HEK293T (cell line): ENCODE results near the gene FAM163B.

Experiments
- CTCF ChIA-PET: fragments of 350-600 bp; formaldehyde crosslinking; extraction: SDS; loops from one replicate; lab custom pipeline; 2021; ENCODE audit warnings: antibody characterized with exemption, inconsistent platforms; lab: Yijun Ruan, JAX
- POLR2A ChIA-PET: fragments of 350-600 bp; formaldehyde crosslinking; extraction: SDS; loops from one replicate; lab custom pipeline; 2020; ENCODE audit warnings: antibody characterized with exemption, inconsistent platforms; lab: Yijun Ruan, JAX
- DNase-seq: peaks from one replicate; pipeline ENCODE4 v3.0.0; 2012; ENCODE audit warnings: mixed read lengths; ENCODE audit errors: extremely low spot score
- ARNT ChIP-seq: fragments of 450-650 bp; IDR thresholded peaks from 2 replicates; pipeline ENCODE4 v1.6.1; 2017; ENCODE audit warnings: mild to moderate bottlenecking
- BHLHE40 ChIP-seq: fragments of 450-650 bp; IDR thresholded peaks from 2 replicates; pipeline ENCODE4 v1.6.1; 2016; ENCODE audit warnings: mild to moderate bottlenecking, moderate library complexity, borderline replicate concordance
- CTBP1 ChIP-seq: fragments of 450-650 bp; IDR thresholded peaks from 2 replicates; pipeline ENCODE4 v1.6.1; 2016; ENCODE audit warnings: borderline replicate concordance
- ELF4 ChIP-seq: fragments of 450-650 bp; IDR thresholded peaks from 2 replicates; pipeline ENCODE4 v1.6.1; 2017; ENCODE audit warnings: antibody characterized with exemption
- FOXA1 ChIP-seq: fragments of 450-650 bp; IDR thresholded peaks from 2 replicates; pipeline ENCODE4 v1.6.1; 2016; ENCODE audit warnings: mild to moderate bottlenecking
- FOXK2 ChIP-seq: fragments of 450-650 bp; IDR thresholded peaks from 2 replicates; pipeline ENCODE4 v1.6.1; 2016; ENCODE audit warnings: mild to moderate bottlenecking
- FOXM1 ChIP-seq: fragments of 450-650 bp; IDR thresholded peaks from 2 replicates; pipeline ENCODE4 v1.6.1; 2017; ENCODE audit warnings: mild to moderate bottlenecking, borderline replicate concordance
- HDGF ChIP-seq: fragments of 450-650 bp; IDR thresholded peaks from 2 replicates; pipeline ENCODE4 v1.6.1; 2017; ENCODE audit warnings: antibody characterized with exemption, borderline replicate concordance
- L3MBTL2 ChIP-seq: fragments of 450-650 bp; conservative IDR thresholded peaks from 2 replicates; pipeline ENCODE4 v1.6.1; 2016; ENCODE audit warnings: mild to moderate bottlenecking
- LEF1 ChIP-seq: fragments of 450-650 bp; IDR thresholded peaks from 2 replicates; pipeline ENCODE4 v1.6.1; 2017; ENCODE audit warnings: mild to moderate bottlenecking, borderline replicate concordance
- NFRKB ChIP-seq: fragments of 450-650 bp; IDR thresholded peaks from 2 replicates; pipeline ENCODE4 v1.6.1; 2016; ENCODE audit warnings: mild to moderate bottlenecking, moderate library complexity
- SP1 ChIP-seq: fragments of 450-650 bp; IDR thresholded peaks from 2 replicates; pipeline ENCODE4 v1.6.1; 2017
- SUZ12 ChIP-seq: fragments of 450-650 bp; IDR thresholded peaks from 2 replicates; pipeline ENCODE4 v1.6.1; 2016; ENCODE audit warnings: mild to moderate bottlenecking
- TARDBP ChIP-seq: fragments of 450-650 bp; IDR thresholded peaks from 2 replicates; pipeline ENCODE4 v1.6.1; 2016
- ZNF384 ChIP-seq: fragments of 450-650 bp; IDR thresholded peaks from 2 replicates; pipeline ENCODE4 v1.6.1; 2016
- TF ChIP-seq, protein P1 (sequence below): fragments of 450-650 bp; IDR thresholded peaks from 2 replicates; pipeline ENCODE4 v1.6.1; 2016

Gene FAM163B

DNA sequence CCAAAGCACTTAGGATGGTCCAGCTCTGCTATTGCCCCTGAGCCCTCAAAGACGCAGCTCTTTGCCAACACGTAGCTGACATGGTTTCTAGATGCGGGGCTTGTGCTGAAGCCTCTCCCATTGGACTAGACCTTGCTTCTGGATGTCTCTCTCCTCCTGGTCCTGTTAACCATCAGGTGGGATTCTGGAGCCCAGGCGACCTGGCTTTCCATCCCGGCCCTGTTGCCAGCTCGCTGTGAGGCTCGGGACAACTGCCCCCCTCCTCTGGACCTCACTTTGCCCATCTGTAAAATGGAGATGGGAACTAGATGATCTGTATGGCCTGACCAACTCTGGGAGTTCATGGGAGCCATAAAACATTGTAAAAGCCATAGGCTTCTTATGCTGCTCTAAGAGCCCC is 31.0 kb upstream of the FAM163B start:
- TF ChIP-seq ARNT (no peak), FOXK2 (no peak), FOXM1 (no peak), LEF1 (no peak), ELF4 (no peak), BHLHE40 (no peak), SP1 (no peak), SUZ12 (no peak), CTBP1 (no peak), L3MBTL2 (no peak), TARDBP (no peak), HDGF (no peak), FOXA1 (no peak)
- ChIA-PET CTCF (no interaction called here), POLR2A (no interaction called here)
- DNase-seq = no peak

GRCh38 chr9:133639613-133640012 is 30.4 kb upstream of the FAM163B start:
- DNase-seq = no peak
- ChIA-PET CTCF (no interaction called here), POLR2A (no interaction called here)
- TF ChIP-seq HDGF (no peak), BHLHE40 (no peak), ZNF384 (no peak), TARDBP (no peak), L3MBTL2 (no peak), FOXM1 (no peak), FOXA1 (no peak), SP1 (no peak)

DNA sequence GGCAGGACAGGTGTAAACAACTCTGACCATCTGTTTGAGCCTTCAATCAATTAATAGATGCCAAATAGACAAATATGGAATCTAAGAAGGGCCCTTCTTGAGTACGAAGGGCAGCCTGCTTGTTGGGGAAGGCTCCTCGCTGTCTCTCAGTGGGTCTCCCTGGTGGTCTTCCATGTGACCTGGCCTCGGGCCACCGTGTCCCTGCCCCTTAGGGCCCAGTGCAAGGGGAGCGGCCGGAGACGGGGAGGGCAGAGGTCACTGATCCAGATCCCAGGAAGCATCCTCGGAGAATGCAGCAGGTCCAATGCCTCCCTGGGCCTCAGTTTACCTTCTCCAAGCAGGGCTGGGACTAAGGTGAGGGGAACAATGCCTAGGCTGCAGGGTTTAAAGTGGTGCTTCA is 29.5 kb upstream of the FAM163B start:
- TF ChIP-seq HDGF (no peak), TARDBP (no peak), SUZ12 (no peak), CTBP1 (no peak), BHLHE40 (no peak), FOXM1 (no peak), SP1 (no peak), FOXA1 (no peak), LEF1 (no peak), NFRKB (no peak)
- TF ChIP-seq, protein P1, sequence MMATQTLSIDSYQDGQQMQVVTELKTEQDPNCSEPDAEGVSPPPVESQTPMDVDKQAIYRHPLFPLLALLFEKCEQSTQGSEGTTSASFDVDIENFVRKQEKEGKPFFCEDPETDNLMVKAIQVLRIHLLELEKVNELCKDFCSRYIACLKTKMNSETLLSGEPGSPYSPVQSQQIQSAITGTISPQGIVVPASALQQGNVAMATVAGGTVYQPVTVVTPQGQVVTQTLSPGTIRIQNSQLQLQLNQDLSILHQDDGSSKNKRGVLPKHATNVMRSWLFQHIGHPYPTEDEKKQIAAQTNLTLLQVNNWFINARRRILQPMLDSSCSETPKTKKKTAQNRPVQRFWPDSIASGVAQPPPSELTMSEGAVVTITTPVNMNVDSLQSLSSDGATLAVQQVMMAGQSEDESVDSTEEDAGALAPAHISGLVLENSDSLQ = no peak
- DNase-seq = no peak
- POLR2A ChIA-PET = no interaction called here
- CTCF ChIA-PET = no interaction called here

DNA sequence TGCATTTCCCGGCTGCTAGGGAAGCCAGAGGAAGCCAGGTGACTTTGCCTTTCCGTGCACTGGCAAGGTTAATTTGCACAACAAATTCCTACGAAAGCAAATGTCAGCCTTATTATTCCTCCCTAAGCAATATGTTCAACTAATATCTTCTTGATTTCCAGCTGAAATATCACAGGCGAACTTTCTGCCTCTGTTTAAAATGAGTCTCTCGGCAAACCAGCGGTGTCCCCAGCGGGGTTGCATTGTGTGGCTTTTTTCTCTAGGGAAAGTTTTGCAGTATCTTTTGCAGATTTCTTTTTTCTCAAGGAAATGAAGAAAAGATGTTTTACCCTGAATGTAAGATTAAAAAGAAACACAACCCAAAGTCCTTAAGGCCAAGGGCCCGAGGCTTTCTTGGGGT is 28.9 kb upstream of the FAM163B start:
- ChIA-PET CTCF (no interaction called here), POLR2A (no interaction called here)
- DNase-seq = no peak
- TF ChIP-seq SUZ12 = no peak
- no peak for TF ChIP-seq TARDBP
- no peak for TF ChIP-seq BHLHE40
- no peak for TF ChIP-seq FOXA1
- no peak for TF ChIP-seq ZNF384
- TF ChIP-seq ELF4 = no peak
- no peak for TF ChIP-seq FOXK2
- TF ChIP-seq NFRKB = no peak
- TF ChIP-seq CTBP1 = no peak

- no peak for DNase-seq
- no peak for TF ChIP-seq TARDBP
- TF ChIP-seq BHLHE40 = no peak
- no peak for TF ChIP-seq CTBP1
- no peak for TF ChIP-seq FOXM1
- TF ChIP-seq NFRKB = no peak
- no peak for TF ChIP-seq SP1
- no peak for TF ChIP-seq LEF1
- POLR2A ChIA-PET = no interaction called here
- CTCF ChIA-PET = no interaction called here
Observed at GRCh38 chr9:133637451-133638055, 28.4 kb upstream of the FAM163B start.

DNA sequence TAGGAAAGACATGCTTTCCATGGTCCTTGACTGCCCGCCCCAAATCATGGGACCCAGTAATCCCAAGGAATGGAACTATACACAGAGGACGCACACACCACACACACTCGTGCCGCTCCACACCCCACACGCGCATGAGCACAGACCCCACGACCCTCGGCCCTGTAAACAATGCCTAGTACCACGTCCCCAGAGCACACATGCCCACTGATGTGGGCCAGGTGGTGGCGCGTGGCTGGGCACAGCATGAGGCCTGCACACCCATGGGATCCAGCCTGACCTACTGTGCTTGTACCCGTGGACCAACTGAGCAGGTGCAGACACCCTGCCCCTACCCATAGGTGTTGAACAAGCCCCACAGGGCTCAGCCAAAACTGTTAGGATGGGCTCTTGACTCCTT is 27.7 kb upstream of the FAM163B start:
- no peak for DNase-seq
- POLR2A ChIA-PET = no interaction called here
- CTCF ChIA-PET = no interaction called here
- TF ChIP-seq FOXA1 (no peak), SP1 (no peak), BHLHE40 (no peak), NFRKB (no peak), FOXM1 (no peak)

DNA sequence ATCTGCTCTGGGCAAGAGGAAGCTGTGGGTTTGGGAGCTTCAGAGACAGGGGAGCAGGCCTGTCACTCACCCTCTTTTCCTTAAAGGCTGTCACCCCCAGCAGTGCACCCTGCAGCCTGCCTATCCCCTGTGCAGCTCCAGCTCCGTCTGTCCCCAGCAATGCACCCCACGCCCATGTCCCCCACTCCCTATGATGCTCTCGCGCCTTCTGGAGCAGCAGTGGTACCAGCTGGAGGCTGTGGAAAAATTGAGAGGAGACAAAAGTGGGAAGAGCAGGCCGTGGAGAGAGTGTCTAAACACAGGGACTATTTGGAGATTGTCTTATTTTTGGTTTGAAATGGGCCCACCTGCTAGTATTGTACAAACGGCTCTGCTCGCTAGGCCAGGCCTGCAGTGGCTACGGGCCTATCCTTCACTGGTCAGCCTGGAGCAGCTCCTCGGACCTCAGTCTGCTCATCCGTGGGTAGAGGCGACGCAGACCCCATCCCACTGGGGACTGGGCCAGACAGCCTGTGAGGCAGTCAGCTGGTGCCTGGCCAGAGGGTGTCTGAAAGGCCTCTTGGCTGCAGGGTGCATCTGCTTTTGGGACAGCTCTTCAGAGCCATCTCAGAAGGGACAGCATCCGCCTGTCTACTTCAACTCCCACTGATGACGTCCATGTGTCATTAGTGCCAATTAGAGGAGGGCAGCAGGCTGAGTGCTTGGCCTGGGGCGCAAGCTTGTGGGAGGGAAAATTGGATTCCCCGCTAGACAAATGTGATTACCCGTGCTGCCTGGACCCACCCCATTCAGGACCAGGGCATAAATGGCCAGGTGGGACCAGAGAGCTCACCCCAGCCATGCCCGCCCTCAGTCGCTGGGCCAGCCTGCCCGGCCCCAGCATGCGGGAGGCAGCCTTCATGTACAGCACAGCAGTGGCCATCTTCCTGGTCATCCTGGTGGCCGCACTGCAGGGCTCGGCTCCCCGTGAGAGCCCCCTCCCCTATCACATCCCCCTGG is 26.6 kb upstream of the FAM163B start, which contains the start of gene DBH:
Gene DBH, plus strand, starts transcription at position 831 of the 999 bp plus-strand sequence. Its CDS starts 9 bp downstream, at position 840.
- no peak for TF ChIP-seq TARDBP
- POLR2A ChIA-PET = no interaction called here
- CTCF ChIA-PET = no interaction called here
- DNase-seq = no peak
